Endothelial cell of umbilical vein (primary cell): ENCODE data around the gene ACP1. TPM values are rescaled to one million over a fixed set of nuclear protein-coding genes. Genes with fewer than 3 reads are reported as not detected.

Experiments used
- BruUV-seq: library from RNA; stranded (reverse); fragments of 400-500 nt; replicated peaks from 2 replicates; lab custom pipeline; 2021; lab: Mats Ljungman, UMichigan
- CTCF ChIA-PET: fragments of 300-600, 350-600 bp; sonication (Branson Sonifier 250); formaldehyde crosslinking; loops from one replicate; lab custom pipeline; 2021; ENCODE audit warnings: antibody characterized with exemption, inconsistent platforms; lab: Charles Lee
- POLR2A ChIA-PET: fragments of 300-600, 350-600 bp; sonication (Branson Sonifier 250); formaldehyde crosslinking; loops from one replicate; lab custom pipeline; 2021; ENCODE audit warnings: antibody characterized with exemption, inconsistent platforms; lab: Charles Lee
- DNase-seq: peaks from one replicate; pipeline ENCODE4 v3.0.0-alpha.2; 2011; ENCODE audit warnings: low read depth, low spot score
- FAIRE-seq: peaks from 2 replicates; lab custom pipeline; 2011; peaks lifted over from hg19 to GRCh38; lab: Jason Lieb, UNC
- H2AFZ ChIP-seq: 2 replicates; pipeline ENCODE4 v1.6.0; 2012; ENCODE audit warnings: low read depth, low read length, control low read depth, inconsistent platforms
- H3K27ac ChIP-seq: 2 replicates; pipeline ENCODE4 v1.5.1; 2011; ENCODE audit warnings: low read depth, mild to moderate bottlenecking, control low read depth, low read length, moderate library complexity; ENCODE audit not compliant: insufficient read depth
- H3K27me3 ChIP-seq, 2 experiments: 2 replicates each; pipeline versions ENCODE4 v1.6.0 to v1.6.1; 2011; ENCODE audit warnings: low read length in 2 of 2, mixed read lengths in 1 of 2; ENCODE audit not compliant: control insufficient read depth in 2 of 2, insufficient read depth in 2 of 2
- H3K36me3 ChIP-seq, 2 experiments: 2 replicates in 1 of 2; 3 replicates in 1 of 2; pipeline ENCODE4 v1.5.1; 2011; ENCODE audit warnings: low read length in 2 of 2, mild to moderate bottlenecking in 1 of 2, moderate library complexity in 1 of 2; ENCODE audit not compliant: control insufficient read depth in 2 of 2, insufficient read depth in 2 of 2; ENCODE audit errors: extremely low read depth in 1 of 2
- H3K4me1 ChIP-seq: 3 replicates; pipeline ENCODE4 v1.5.1; 2011; ENCODE audit warnings: mild to moderate bottlenecking, low read length; ENCODE audit not compliant: control insufficient read depth, insufficient read depth; ENCODE audit errors: extremely low read depth
- H3K4me2 ChIP-seq: 2 replicates; pipeline ENCODE4 v1.6.1; 2011; ENCODE audit warnings: low read length, control low read depth, mixed read lengths; ENCODE audit not compliant: insufficient read depth
- H3K4me3 ChIP-seq, 3 experiments: fragments of 200-600 bp in 1 of 3; sonication (generic), shearing (Covaris generic) in 1 of 3; replicated peaks in 1 of 3; 2 replicates each; pipeline ENCODE4 v1.5.1; 2011 to 2016; ENCODE audit warnings: control low read depth in 3 of 3, low read length in 3 of 3, mild to moderate bottlenecking in 2 of 3, inconsistent platforms in 1 of 3, low read depth in 1 of 3, moderate library complexity in 1 of 3; ENCODE audit not compliant: insufficient read depth in 1 of 3
- H3K79me2 ChIP-seq: 2 replicates; pipeline ENCODE4 v1.6.0; 2012; ENCODE audit warnings: low read length, inconsistent platforms; ENCODE audit not compliant: control insufficient read depth, insufficient read depth
- H3K9ac ChIP-seq: replicated peaks from 2 replicates; pipeline ENCODE3; 2011; ENCODE audit warnings: low read length, control low read depth; ENCODE audit not compliant: insufficient read depth; ENCODE audit errors: extremely low read depth
- H3K9me1 ChIP-seq: replicated peaks from 3 replicates; pipeline ENCODE4 v1.6.0; 2011; ENCODE audit warnings: mild to moderate bottlenecking, low read length; ENCODE audit not compliant: control insufficient read depth, insufficient read depth; ENCODE audit errors: extremely low read depth
- H3K9me3 ChIP-seq: replicated peaks from 2 replicates; pipeline ENCODE4 v1.5.1; 2012; ENCODE audit warnings: low read length, inconsistent platforms; ENCODE audit not compliant: control insufficient read depth, insufficient read depth
- H4K20me1 ChIP-seq: replicated peaks from 2 replicates; pipeline ENCODE3; 2011; ENCODE audit warnings: mild to moderate bottlenecking, low read length; ENCODE audit not compliant: control insufficient read depth, insufficient read depth; ENCODE audit errors: extremely low read depth
- CTCF ChIP-seq, 2 donors: IDR thresholded peaks; 1 replicate in 1 of 2; 2 replicates in 1 of 2; pipeline ENCODE4 v1.5.1; 2011; ENCODE audit warnings: low read length in 2 of 2, mild to moderate bottlenecking in 2 of 2, moderate library complexity in 2 of 2, control low read depth in 1 of 2, inconsistent platforms in 1 of 2, low read depth in 1 of 2; ENCODE audit not compliant: insufficient read depth in 1 of 2; ENCODE audit errors: extremely low read depth in 1 of 2
- EZH2 ChIP-seq: IDR thresholded peaks from 2 replicates; pipeline ENCODE4 v1.6.1; 2012; ENCODE audit warnings: borderline replicate concordance, low read depth, mild to moderate bottlenecking, moderate library complexity, low read length, inconsistent platforms; ENCODE audit not compliant: severe bottlenecking
- FOS ChIP-seq: IDR thresholded peaks from 2 replicates; pipeline ENCODE4 v1.6.1; 2011; ENCODE audit warnings: mild to moderate bottlenecking, low read length, moderate library complexity, borderline replicate concordance; ENCODE audit not compliant: insufficient read depth
- GATA2 ChIP-seq: IDR thresholded peaks from 2 replicates; pipeline ENCODE4 v1.7.0; 2011; ENCODE audit warnings: low read depth, mild to moderate bottlenecking, moderate library complexity, mixed read lengths, low read length; ENCODE audit not compliant: insufficient read length, insufficient read depth
- JUN ChIP-seq: IDR thresholded peaks from 2 replicates; pipeline ENCODE4 v1.6.1; 2011; ENCODE audit warnings: borderline replicate concordance, low read depth; ENCODE audit not compliant: insufficient read length, insufficient read depth
- MAX ChIP-seq: IDR thresholded peaks from 2 replicates; pipeline ENCODE4 v1.6.1; 2011; ENCODE audit not compliant: insufficient read depth, insufficient read length
- MYC ChIP-seq: IDR thresholded peaks from one replicate; pipeline ENCODE4 v1.6.1; 2011; ENCODE audit warnings: mild to moderate bottlenecking, low read depth, low read length
- POLR2A ChIP-seq: IDR thresholded peaks from 2 replicates; pipeline ENCODE4 v1.6.1; 2012; ENCODE audit warnings: low read depth, mild to moderate bottlenecking, control low read depth, low read length
- POLR2AphosphoS5 ChIP-seq: IDR thresholded peaks from 2 replicates; pipeline ENCODE4 v1.6.1; 2012; ENCODE audit warnings: low read depth, mild to moderate bottlenecking, control low read depth, low read length, moderate library complexity; ENCODE audit not compliant: insufficient read depth
- dilution Hi-C: fragments of 300-500 bp; cut with MboI; formaldehyde crosslinking; loops from one replicate; pipeline ENCODE4 v1.15.0; 2019; ENCODE audit warnings: low sequenced_read_pairs; ENCODE audit not compliant: extremely low pct_ligation_motif_present
- intact Hi-C: fragments of 100-400 bp; cut with micrococcal nuclease; formaldehyde crosslinking; loops from one replicate; pipeline ENCODE4 v1.10.0; 2022
- polyA plus RNA-seq, 4 experiments: library from polyadenylated mRNA; depleted of rRNA in 3 of 4; stranded (reverse) in 3 of 4; unstranded in 1 of 4; fragments of >200 nt; gene quantifications; 2 replicates each; pipeline versions ENCODE4 v1.2.1 to v1.2.3, GENCODE V29; 2011 to 2012; ENCODE audit warnings: missing spikeins in 1 of 4
- total RNA-seq: library from RNA; stranded (reverse); gene quantifications from 2 replicates; pipeline ENCODE4 v1.2.3, GENCODE V29; 2021

ACP1 gene
- total and polyA plus RNA-seq, 2 donors (not counting 3 experiments of a cell fraction or from before 2014, with no cell fraction given) = 63.4 to 80.2 TPM

GRCh38 chr2:269356-270030 is 4.7 kb downstream of the ACP1 start:
- H4K20me1 ChIP-seq = no peaks in the 10 kb centered on the region
- H2AFZ ChIP-seq = no peak overlapping the region
- H3K36me3 ChIP-seq = peaks cover 0 to under 1% of the 10 kb centered on the region in 2 experiments
- FAIRE-seq (no peak), DNase-seq (no peak)
- no peak overlapping the region for H3K27ac ChIP-seq
- no peaks in the 10 kb centered on the region for H3K9me1 ChIP-seq
- H3K79me2 ChIP-seq = peaks cover 88% of the 10 kb centered on the region
- H3K27me3 ChIP-seq = no peaks in the 10 kb centered on the region
- dilution Hi-C loops (no loop called here), intact Hi-C loops (no loop called here)
- TF ChIP-seq MYC (no peak), JUN (no peak), FOS (no peak), POLR2A (no peak), POLR2AphosphoS5 (no peak), EZH2 (no peak), GATA2 (no peak), MAX (no peak), CTCF (IDR thresholded peaks at IDR 0.05; ENCODE audit: extremely low read depth in 1 of 2, insufficient read depth in 1 of 2, low read depth in 1 of 2, low read length in 2 of 2) (no peak)
- CTCF ChIA-PET = no interaction called here
- peaks cover 10% of the 10 kb centered on the region for H3K4me1 ChIP-seq
- no TSS peak for BruUV-seq
- H3K4me3 ChIP-seq = no peak overlapping the region
- H3K9me3 ChIP-seq = no peaks in the 10 kb centered on the region
- H3K9ac ChIP-seq = no peak overlapping the region
- POLR2A ChIA-PET = no interaction called here
- H3K4me2 ChIP-seq = no peak overlapping the region
